SH-SY5Y (cell line): ENCODE results near the gene NXPH1.

Source experiments
- GATA2 ChIP-seq: IDR thresholded peaks from 2 replicates; pipeline ENCODE4 v1.6.1; 2011; ENCODE audit warnings: mild to moderate bottlenecking, low read depth, low read length
- GATA3 ChIP-seq: IDR thresholded peaks from 2 replicates; pipeline ENCODE4 v1.6.1; 2011; ENCODE audit warnings: low read depth, mild to moderate bottlenecking, low read length, moderate library complexity

DNA sequence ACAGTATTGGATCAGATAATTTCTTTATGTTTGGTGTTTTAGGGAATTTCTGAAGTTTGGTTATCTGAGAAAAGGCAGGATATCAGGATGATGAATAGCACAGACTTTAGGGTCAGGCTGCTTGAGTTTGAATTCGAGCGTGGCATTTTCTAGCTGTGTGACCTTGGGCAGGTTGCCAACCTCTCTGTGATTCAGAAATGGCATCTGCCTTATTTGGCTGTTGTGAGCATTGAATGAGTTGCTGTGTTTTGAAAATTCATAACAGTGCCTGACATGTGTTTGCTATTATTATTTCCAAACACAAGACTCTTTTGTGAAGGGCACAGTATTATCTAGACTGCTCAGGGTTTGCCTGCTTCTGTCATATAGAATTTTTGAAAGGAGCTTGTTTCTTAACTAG is 66.9 kb downstream of the NXPH1 start:
- TF ChIP-seq GATA2: no peak
- no peak for TF ChIP-seq GATA3
